GM12891 (cell line): ENCODE data around the gene FER.

ENCODE experiments used
- POLR2A ChIP-seq: IDR thresholded peaks from 2 replicates; pipeline ENCODE4 v1.6.1; 2011; ENCODE audit warnings: low read depth, low read length, control low read depth
- TAF1 ChIP-seq: IDR thresholded peaks from 2 replicates; pipeline ENCODE4 v1.6.1; 2011; ENCODE audit warnings: low read depth, low read length, control low read depth

- TF ChIP-seq TAF1 (no peak), POLR2A (no peak)
Observed at GRCh38 chr5:108822211-108822947, 74.7 kb downstream of the FER start.
